ENCODE results near the gene CRACR2A. TPM values are rescaled to one million over a fixed set of nuclear protein-coding genes. Genes with fewer than 3 reads are reported as not detected.

CRACR2A gene
- total RNA-seq, 1 experiment from 2014 or later = 0.92 TPM

- in situ Hi-C loops (cut with HindIII; ENCODE audit: low pct_unique_long_range_greater_than_20kb, low sequenced_read_pairs) = no loop called here
- Histone ChIP-seq H3K27me3 (ENCODE audit: control insufficient read depth, insufficient read depth, low read length) (no peaks in the 10 kb centered on the region), H3K27ac (ENCODE audit: low read length) (no peak overlapping the region), H3K4me1 (ENCODE audit: control insufficient read depth, insufficient read depth, low read length) (no peaks in the 10 kb centered on the region), H3K9me3 (ENCODE audit: control insufficient read depth, insufficient read depth, low read depth, low read length) (no peaks in the 10 kb centered on the region), H3K4me3 (ENCODE audit: low read depth in 2 of 2, low read length in 2 of 2) (no peak overlapping the region), H3K36me3 (ENCODE audit: control insufficient read depth, insufficient read depth, low read length) (no peaks in the 10 kb centered on the region)
- TF ChIP-seq TCF7L2 (IDR thresholded peaks at IDR 0.05; ENCODE audit: low read depth, low read length) (no peak), REST (IDR thresholded peaks at IDR 0.05; ENCODE audit: insufficient read depth in 1 of 2, low read depth in 2 of 2, low read length in 1 of 2) (no peak), SIN3A (IDR thresholded peaks at IDR 0.05; ENCODE audit: borderline replicate concordance, insufficient read depth, low read depth, low read length) (no peak), POLR2AphosphoS5 (IDR thresholded peaks at IDR 0.05; ENCODE audit: low read depth, low read length) (no peak)
- TF ChIP-seq, protein P1, sequence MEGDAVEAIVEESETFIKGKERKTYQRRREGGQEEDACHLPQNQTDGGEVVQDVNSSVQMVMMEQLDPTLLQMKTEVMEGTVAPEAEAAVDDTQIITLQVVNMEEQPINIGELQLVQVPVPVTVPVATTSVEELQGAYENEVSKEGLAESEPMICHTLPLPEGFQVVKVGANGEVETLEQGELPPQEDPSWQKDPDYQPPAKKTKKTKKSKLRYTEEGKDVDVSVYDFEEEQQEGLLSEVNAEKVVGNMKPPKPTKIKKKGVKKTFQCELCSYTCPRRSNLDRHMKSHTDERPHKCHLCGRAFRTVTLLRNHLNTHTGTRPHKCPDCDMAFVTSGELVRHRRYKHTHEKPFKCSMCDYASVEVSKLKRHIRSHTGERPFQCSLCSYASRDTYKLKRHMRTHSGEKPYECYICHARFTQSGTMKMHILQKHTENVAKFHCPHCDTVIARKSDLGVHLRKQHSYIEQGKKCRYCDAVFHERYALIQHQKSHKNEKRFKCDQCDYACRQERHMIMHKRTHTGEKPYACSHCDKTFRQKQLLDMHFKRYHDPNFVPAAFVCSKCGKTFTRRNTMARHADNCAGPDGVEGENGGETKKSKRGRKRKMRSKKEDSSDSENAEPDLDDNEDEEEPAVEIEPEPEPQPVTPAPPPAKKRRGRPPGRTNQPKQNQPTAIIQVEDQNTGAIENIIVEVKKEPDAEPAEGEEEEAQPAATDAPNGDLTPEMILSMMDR (IDR thresholded peaks at IDR 0.05) = no peak
- ChIA-PET CTCF (no interaction called here), POLR2A (no interaction called here)
- ATAC-seq (no peak), DNase-seq (ENCODE audit: low read depth, low spot score) (no peak)
- intact Hi-C loops (cut with micrococcal nuclease; ENCODE audit: unreplicated experiment) = no loop called here
- no TSS peak for BruUV-seq (replicated peaks)
These were observed 159.9 kb downstream of the CRACR2A start for GRCh38 chr12:3592856-3593625.

DNA sequence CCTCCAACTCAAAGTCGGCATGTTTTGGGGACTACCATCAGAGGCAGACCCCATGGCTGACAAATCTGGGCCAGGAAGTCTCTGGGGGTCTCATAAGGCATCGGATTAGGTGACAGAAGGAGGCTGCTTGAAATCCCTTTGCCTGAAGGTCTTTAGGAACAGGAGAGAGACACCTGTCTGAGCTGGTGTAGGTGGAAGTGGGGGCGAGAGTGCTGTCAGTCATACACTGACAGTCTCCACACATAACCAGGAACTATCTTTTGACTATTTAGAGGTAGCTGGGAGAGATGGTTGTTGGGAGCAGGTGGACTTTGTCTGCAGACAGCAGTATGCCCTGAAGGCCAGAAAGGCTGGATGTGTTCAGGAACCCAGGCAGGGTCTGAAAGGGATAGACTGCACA lies 163.2 kb downstream of the CRACR2A start:
- TF ChIP-seq SIN3A (IDR thresholded peaks at IDR 0.05; ENCODE audit: borderline replicate concordance, insufficient read depth, low read depth, low read length) (no peak), REST (IDR thresholded peaks at IDR 0.05; ENCODE audit: insufficient read depth in 1 of 2, low read depth in 2 of 2, low read length in 1 of 2) (no peak)
- Histone ChIP-seq H3K27me3 (ENCODE audit: control insufficient read depth, insufficient read depth, low read length) (no peaks in the 10 kb centered on the region), H3K27ac (ENCODE audit: low read length) (no peak overlapping the region), H3K36me3 (ENCODE audit: control insufficient read depth, insufficient read depth, low read length) (no peaks in the 10 kb centered on the region), H3K4me1 (ENCODE audit: control insufficient read depth, insufficient read depth, low read length) (no peaks in the 10 kb centered on the region), H3K4me3 (ENCODE audit: low read depth in 2 of 2, low read length in 2 of 2) (no peak overlapping the region), H3K9me3 (ENCODE audit: control insufficient read depth, insufficient read depth, low read depth, low read length) (no peaks in the 10 kb centered on the region)
- DNase-seq (ENCODE audit: low read depth, low spot score) (no peak), ATAC-seq (no peak)
- BruUV-seq (replicated peaks) = no TSS peak
- CTCF ChIA-PET = no interaction called here
- in situ Hi-C loops (cut with HindIII; ENCODE audit: low pct_unique_long_range_greater_than_20kb, low sequenced_read_pairs) (no loop called here), intact Hi-C loops (cut with micrococcal nuclease; ENCODE audit: unreplicated experiment) (no loop called here)
- POLR2A ChIA-PET = no interaction called here

Data from Panc1 (cell line).